Tibial nerve (tissue), 4 donors: ENCODE data around the gene SUPT7L. TPM values are rescaled to one million over a fixed set of nuclear protein-coding genes. Genes with fewer than 3 reads are reported as not detected.

ENCODE experiments used
- DNase-seq, 2 donors: peaks; one replicate each; pipeline ENCODE4 v3.0.0-alpha.2; 2019; ENCODE audit warnings: low spot score in 2 of 2
- H3K27ac ChIP-seq, 4 donors: fragments of 200-600 bp; sonication (generic) in 3 of 4; one replicate each; pipeline ENCODE4 v1.5.1; 2017 to 2019; ENCODE audit warnings: mild to moderate bottlenecking in 1 of 4
- H3K27me3 ChIP-seq, 2 donors: fragments of 200-600 bp; sonication (generic) in 1 of 2; one replicate each; pipeline versions ENCODE4 v1.5.1 to v1.6.0; 2017 to 2019
- H3K36me3 ChIP-seq, 3 donors: fragments of 200-600 bp; sonication (generic); one replicate each; pipeline ENCODE4 v1.5.1; 2018 to 2019
- H3K4me1 ChIP-seq, 4 donors: fragments of 200-600 bp; sonication (generic) in 3 of 4; one replicate each; pipeline ENCODE4 v1.5.1; 2017 to 2019
- H3K4me3 ChIP-seq, 4 donors: fragments of 200-600 bp; sonication (generic) in 3 of 4; one replicate each; pipeline ENCODE4 v1.5.1; 2017 to 2019; ENCODE audit warnings: mild to moderate bottlenecking in 1 of 4, moderate library complexity in 1 of 4
- H3K9me3 ChIP-seq, 4 donors: fragments of 200-600 bp; sonication (generic) in 3 of 4; one replicate each; pipeline ENCODE4 v1.5.1; 2017 to 2019
- EP300 ChIP-seq, 2 donors: sonication (generic); formaldehyde crosslinking; IDR thresholded peaks; one replicate each; pipeline ENCODE4 v1.6.1; 2017; ENCODE audit warnings: antibody characterized with exemption in 2 of 2, mild to moderate bottlenecking in 1 of 2
- POLR2A ChIP-seq, 2 donors: fragments of 450-650 bp; IDR thresholded peaks; one replicate each; pipeline ENCODE4 v1.6.1; 2017; ENCODE audit warnings: antibody characterized with exemption in 2 of 2, mild to moderate bottlenecking in 2 of 2, moderate library complexity in 2 of 2
- WGBS, 2 donors: methylation state at CpG; one replicate each; pipeline ENCODE4 v1.1.5; 2018; 5-methylcytosine and 5-hydroxymethylcytosine counted together
- total RNA-seq, 4 donors: library from RNA; depleted of rRNA; stranded (reverse); fragments of >200 nt; gene quantifications; one replicate each; pipeline ENCODE4 v1.1.0, GENCODE V29; 2016
- TF ChIP-seq, protein P1 (sequence below), 5 experiments: fragments of 200-600 bp in 3 of 5; fragments of 450-650 bp in 2 of 5; sonication (generic) in 3 of 5; IDR thresholded peaks; one replicate each; pipeline ENCODE4 v1.5.1; 2016 to 2019; ENCODE audit warnings: antibody characterized with exemption in 5 of 5, mild to moderate bottlenecking in 3 of 5, moderate library complexity in 2 of 5

SUPT7L gene
- total RNA-seq, 4 donors from 2014 or later = 30.2 to 36.3 (median 33.8) TPM

DNA sequence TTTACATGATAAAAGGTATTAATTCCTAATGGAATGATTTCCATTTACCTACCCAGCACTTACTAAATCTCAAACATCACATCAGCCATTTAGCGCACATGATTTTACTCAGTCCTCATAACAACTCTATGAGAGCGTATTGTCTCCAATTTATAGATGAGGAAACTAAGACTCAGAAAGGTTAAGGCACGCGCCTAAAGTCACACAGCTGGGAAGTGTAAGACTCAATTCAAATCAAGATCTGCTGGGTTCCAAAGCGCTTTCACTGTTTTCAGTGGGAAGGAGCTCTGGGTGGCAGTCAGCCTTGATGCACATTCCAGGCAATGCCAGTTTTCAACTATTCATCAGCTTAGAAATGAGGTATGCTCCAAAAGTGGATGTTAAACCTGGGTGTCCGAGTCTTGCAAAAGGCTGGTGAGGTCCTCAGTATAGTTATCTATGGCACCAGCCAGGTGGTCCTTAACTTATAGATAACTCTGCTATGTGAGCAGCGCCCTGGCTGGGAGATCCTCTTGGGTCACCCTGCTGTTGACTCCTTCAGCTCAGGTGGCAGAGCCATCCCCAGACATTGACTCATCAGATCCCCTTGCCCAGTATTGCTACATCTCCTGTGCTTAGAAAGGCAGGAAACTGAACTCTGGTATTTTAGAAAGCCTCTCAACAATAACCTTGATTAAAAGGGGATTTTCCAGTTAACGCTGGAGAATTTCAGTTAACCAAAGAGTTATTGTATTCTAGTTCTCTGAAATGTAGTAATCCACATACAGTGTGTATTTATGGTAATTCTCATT is 47.4 kb upstream of the SUPT7L start:
- H3K36me3 ChIP-seq = no peaks in the 10 kb centered on the region
- TF ChIP-seq POLR2A (IDR thresholded peaks at IDR 0.05) = no peak
- TF ChIP-seq EP300 (IDR thresholded peaks at IDR 0.05) = no peak
- TF ChIP-seq, protein P1, sequence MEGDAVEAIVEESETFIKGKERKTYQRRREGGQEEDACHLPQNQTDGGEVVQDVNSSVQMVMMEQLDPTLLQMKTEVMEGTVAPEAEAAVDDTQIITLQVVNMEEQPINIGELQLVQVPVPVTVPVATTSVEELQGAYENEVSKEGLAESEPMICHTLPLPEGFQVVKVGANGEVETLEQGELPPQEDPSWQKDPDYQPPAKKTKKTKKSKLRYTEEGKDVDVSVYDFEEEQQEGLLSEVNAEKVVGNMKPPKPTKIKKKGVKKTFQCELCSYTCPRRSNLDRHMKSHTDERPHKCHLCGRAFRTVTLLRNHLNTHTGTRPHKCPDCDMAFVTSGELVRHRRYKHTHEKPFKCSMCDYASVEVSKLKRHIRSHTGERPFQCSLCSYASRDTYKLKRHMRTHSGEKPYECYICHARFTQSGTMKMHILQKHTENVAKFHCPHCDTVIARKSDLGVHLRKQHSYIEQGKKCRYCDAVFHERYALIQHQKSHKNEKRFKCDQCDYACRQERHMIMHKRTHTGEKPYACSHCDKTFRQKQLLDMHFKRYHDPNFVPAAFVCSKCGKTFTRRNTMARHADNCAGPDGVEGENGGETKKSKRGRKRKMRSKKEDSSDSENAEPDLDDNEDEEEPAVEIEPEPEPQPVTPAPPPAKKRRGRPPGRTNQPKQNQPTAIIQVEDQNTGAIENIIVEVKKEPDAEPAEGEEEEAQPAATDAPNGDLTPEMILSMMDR (IDR thresholded peaks at IDR 0.05) = no peak
- peak overlapping the region in 1 of 4 donors; percentile 65 for H3K27ac ChIP-seq
- peaks cover 0 to 54% (median 15%) of the 10 kb centered on the region in 4 donors for H3K4me1 ChIP-seq
- DNase-seq = no peak
- H3K4me3 ChIP-seq = no peak overlapping the region
- no peaks in the 10 kb centered on the region for H3K9me3 ChIP-seq
- 87 to 89% methylated on average over 8 of the region's 8 CpGs for WGBS, 2 donors
- no peaks in the 10 kb centered on the region for H3K27me3 ChIP-seq

DNA sequence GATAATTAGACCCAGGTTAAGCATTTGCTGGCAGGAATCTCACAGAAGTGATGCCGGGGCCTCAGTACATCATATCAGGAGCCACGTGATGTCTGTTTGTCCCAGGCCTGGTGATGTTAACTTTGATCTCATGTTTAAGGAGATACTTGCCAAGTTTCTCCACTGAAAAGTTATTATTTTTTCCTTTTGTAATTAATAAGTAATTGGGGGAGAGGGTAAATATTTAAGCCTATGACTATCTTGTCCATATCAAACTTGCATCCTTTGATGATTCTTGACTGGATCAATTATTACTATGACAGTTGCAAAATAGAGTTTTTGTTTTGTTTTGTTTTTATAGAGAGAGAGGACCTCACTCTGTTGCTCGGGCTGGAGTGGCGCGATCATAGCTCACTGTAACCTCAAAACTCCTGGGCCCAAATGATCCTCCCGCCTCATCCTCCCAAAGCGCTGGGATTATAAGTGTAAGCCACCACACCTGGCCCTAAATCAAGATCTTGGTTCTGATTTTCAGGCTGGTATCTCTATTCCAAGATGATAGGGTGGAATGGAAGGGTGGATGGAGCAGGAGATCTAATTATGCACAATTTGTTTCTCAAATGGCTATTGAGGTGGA is 46.7 kb upstream of the SUPT7L start:
- Histone ChIP-seq H3K9me3 (no peaks in the 10 kb centered on the region), H3K27ac (peak overlapping the region in 1 of 4 donors; percentile 94)
- 87 to 88% methylated on average over 7 of the region's 7 CpGs for WGBS, 2 donors

DNA sequence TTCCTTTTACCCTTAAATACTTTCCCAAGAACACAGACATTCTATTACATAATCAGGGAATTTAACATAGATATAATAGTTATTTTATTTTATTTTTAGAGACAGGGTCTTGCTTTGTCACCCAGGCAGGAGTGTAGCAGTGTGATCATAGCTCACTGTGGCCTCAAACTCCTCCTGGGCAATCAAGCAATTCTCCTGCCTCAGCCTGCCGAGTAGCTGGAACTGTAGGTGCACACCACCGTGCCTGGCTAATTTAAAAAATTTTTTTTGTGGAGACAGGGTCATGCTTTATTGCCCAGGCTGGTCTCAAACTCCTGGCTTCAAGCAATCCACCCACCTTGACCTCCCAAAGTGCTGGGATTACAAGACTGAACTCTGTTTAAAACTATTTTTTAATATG is 45.9 kb upstream of the SUPT7L start:
- no peak for DNase-seq
- Histone ChIP-seq H3K27ac (peak overlapping the region in 1 of 4 donors; percentile 94), H3K36me3 (no peaks in the 10 kb centered on the region), H3K4me1 (peaks cover 0 to 46% (median 13%) of the 10 kb centered on the region in 4 donors), H3K27me3 (no peaks in the 10 kb centered on the region), H3K4me3 (no peak overlapping the region), H3K9me3 (no peaks in the 10 kb centered on the region)
- TF ChIP-seq POLR2A (IDR thresholded peaks at IDR 0.05) (no peak), EP300 (IDR thresholded peaks at IDR 0.05) (no peak)
- TF ChIP-seq, protein P1 (IDR thresholded peaks at IDR 0.05) = no peak
- WGBS, 2 donors = 35 to 54% methylated on average over 2 of the region's 2 CpGs

More for the DNA sequence above, 46.7 kb upstream of the SUPT7L start:
- Histone ChIP-seq H3K36me3 (no peaks in the 10 kb centered on the region), H3K4me3 (no peak overlapping the region), H3K4me1 (peaks cover 0 to 50% (median 14%) of the 10 kb centered on the region in 4 donors), H3K27me3 (no peaks in the 10 kb centered on the region)
- TF ChIP-seq, protein P1 (IDR thresholded peaks at IDR 0.05) = no peak
- TF ChIP-seq EP300 (IDR thresholded peaks at IDR 0.05) = no peak
- TF ChIP-seq POLR2A (IDR thresholded peaks at IDR 0.05) = no peak
- no peak for DNase-seq

DNA sequence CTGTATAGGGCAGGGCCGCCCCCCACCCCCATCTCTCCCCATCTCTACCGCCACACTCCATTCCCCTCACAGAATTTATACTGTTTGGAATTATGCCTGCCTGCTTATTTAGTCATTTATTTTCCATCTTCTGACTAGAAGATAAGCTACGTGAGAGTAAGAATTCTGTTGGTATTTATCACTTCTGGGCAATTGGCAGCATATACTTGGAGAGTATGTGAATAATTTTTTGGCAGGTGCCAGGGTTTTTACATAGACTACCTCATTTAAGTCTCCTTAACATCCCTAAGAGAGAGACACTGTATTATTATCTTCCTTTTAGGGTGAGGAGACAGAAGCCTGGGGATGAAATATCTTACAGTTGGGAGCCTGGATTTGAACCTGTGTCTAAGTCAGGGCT is 45.3 kb upstream of the SUPT7L start:
- Histone ChIP-seq H3K9me3 (no peaks in the 10 kb centered on the region), H3K27me3 (no peaks in the 10 kb centered on the region), H3K4me3 (no peak overlapping the region), H3K27ac (peak overlapping the region; percentile 60 to 94 (median 79)), H3K4me1 (peaks cover 0 to 52% (median 18%) of the 10 kb centered on the region in 4 donors), H3K36me3 (no peaks in the 10 kb centered on the region)
- no peak for DNase-seq
- 74 to 83% methylated on average over 3 of the region's 3 CpGs for WGBS, 2 donors
- TF ChIP-seq POLR2A (IDR thresholded peaks at IDR 0.05) = no peak
- TF ChIP-seq EP300 (IDR thresholded peaks at IDR 0.05) = no peak
- TF ChIP-seq, protein P1 (IDR thresholded peaks at IDR 0.05) = no peak

DNA sequence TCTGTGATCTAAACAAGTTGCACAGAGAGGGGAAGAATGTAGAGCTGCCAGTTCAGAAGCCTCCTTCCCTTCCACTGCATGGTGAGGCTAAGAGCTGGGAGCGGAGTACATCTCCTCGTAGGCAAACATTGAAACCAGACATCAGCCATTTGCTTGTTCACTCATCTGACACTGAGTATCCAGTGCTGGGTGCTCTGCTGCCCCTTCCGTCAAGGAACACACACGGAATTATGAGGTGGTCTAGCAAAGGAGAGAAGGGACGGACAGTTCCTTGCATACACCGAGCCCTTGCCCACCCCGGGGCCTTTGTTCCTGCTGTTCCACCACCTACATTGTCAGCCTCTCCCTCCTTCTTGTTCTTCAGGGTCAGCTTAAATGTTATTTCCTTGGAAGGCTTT is 44.8 kb upstream of the SUPT7L start:
- Histone ChIP-seq H3K27ac (peak overlapping the region; percentile 60 to 94 (median 79)), H3K36me3 (no peaks in the 10 kb centered on the region), H3K4me3 (no peak overlapping the region), H3K4me1 (peaks cover 0 to 56% (median 20%) of the 10 kb centered on the region in 4 donors), H3K27me3 (no peaks in the 10 kb centered on the region), H3K9me3 (no peaks in the 10 kb centered on the region)
- WGBS, 2 donors = 82 to 93% methylated on average over 7 of the region's 7 CpGs
- TF ChIP-seq, protein P1 (IDR thresholded peaks at IDR 0.05) = no peak
- TF ChIP-seq POLR2A (IDR thresholded peaks at IDR 0.05) (no peak), EP300 (IDR thresholded peaks at IDR 0.05) (no peak)
- no peak for DNase-seq
